HG02943 (cell line): Measurements from ENCODE around the gene ACCSL.

Experiments used
- ATAC-seq: cut with Tn5 transposase; IDR thresholded peaks from one replicate; pipeline ENCODE4 v1.9.1; 2021; ENCODE audit warnings: mild to moderate bottlenecking, low read depth, moderate library complexity; ENCODE audit not compliant: unreplicated experiment

The ACCSL gene

GRCh38 chr11:44017443-44018126 lies 30.2 kb upstream of the ACCSL start:
- no peak for ATAC-seq

DNA sequence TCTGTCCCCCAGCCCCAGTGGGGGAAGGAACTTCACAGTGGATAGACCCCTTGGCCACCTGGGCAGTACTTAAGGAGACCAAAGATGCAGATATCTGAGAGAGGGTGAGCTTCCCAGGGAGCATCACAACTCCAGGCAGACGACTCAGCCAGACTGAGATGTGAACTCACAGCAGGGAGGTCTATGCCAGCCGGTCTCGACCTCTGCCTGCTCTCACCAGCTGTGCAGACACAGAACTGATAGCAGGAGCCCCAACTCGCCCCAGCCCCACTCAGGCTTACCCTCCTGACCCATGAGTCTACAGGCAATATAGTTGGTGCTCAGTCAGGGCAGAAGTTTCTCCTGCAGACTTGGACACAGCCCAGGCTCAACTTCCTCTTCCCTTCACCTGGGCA lies 29.7 kb upstream of the ACCSL start:
- no peak for ATAC-seq

GRCh38 chr11:44018829-44019228 lies 29.0 kb upstream of the ACCSL start:
- no peak for ATAC-seq

DNA sequence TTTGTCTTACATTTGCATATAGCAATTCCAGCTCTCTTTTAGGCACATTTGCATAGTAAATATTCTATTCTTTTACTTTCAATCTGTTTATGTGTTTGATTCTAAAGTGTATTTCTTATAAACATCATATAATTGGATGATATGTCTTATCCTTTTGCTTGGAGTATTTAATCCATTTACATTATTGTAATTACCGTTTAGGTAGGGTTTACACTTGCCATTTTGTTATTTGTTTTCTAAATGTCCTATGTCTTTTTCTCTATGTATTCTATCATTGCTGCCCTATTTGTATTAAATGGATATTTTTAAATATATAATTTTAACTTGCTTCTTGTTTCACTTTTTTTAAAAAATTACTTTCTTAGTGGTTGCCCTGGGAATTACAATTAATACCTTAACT lies 22.8 kb upstream of the ACCSL start:
- ATAC-seq = no peak

- ATAC-seq = no peak
Observed at GRCh38 chr11:44025727-44026126, 22.1 kb upstream of the ACCSL start.

DNA sequence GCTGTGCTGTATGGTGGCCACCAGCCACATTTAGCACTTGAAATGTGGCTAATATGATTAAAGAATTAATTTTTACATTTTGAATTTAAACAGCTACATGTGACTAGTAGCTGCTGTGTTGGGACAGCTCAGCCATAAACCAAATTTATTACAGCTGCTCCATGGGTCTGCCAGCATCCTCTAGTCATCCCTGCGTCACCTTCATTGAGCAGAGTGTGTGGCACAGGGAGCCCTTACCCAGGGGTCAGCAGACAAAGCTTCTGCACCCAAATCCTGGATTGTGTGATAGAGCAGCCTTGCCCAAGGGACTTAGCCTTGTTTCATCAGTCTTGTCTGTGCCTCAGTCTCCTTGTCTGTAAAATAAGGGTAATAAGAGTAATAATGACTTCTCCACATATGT lies 19.4 kb upstream of the ACCSL start:
- no peak for ATAC-seq

GRCh38 chr11:44028816-44029506 lies 18.8 kb upstream of the ACCSL start:
- ATAC-seq = no peak

- ATAC-seq = no peak
Observed at GRCh38 chr11:44029507-44029845, 18.3 kb upstream of the ACCSL start.

GRCh38 chr11:44029977-44030911 lies 17.5 kb upstream of the ACCSL start:
- ATAC-seq = no peak

- no peak for ATAC-seq
Observed at GRCh38 chr11:44030996-44031395, 16.8 kb upstream of the ACCSL start.

DNA sequence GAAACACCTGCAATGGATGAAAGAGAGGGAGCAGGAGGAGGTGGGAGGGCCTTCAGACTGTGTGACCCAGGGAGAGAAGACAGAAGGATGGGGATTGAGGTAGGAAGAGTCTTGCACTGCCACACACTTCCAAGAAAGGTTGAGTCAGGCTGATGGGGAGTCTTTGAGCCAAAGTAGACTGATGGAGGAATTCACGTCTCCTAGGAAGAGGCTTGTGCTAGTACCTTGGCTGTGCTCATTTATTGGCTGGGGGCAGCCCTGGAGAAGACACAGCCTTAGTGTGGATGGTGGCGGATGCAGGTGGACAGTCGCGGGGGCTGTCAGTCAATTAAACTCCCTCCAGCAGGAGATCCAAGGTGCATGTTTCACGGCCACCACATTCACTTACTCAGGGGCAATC lies 16.2 kb upstream of the ACCSL start:
- ATAC-seq = no peak

DNA sequence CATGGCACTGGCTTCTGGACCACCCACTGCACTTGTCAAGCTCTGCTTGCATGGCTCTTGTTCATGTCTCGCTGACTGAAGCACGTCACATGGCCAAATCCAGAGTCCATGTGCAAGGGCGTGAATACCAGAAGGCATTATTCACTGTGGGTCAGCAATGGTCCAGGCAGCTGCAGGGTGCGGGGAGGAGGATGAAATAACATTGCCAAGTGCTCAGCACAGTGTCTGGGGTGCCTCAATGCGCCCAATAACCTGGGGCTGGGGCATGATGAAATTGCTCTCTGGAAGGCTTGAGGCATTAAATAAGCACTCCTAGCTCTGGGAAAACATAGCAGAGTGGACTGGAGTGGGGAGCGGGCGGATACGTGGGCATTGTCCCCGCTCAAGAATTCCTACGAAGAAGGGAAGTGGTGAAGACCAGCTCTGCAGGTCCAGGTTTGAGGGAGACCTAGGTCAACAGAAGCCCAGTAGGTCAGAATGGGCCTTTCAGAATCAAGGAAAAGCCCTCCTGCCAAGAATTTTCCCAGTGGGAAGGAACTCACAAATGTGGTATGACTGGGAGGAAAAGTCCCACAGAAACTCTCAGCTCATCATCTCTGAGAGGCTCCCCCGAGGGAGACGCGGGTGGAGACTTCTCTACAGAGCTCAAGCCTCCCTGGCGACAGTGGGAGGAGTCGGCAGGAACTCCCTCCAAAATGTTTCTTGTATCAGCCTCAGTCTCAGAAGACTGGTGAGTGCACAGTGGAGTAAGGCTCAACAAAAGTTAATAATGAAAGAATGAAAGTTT lies 15.3 kb upstream of the ACCSL start:
- no peak for ATAC-seq

DNA sequence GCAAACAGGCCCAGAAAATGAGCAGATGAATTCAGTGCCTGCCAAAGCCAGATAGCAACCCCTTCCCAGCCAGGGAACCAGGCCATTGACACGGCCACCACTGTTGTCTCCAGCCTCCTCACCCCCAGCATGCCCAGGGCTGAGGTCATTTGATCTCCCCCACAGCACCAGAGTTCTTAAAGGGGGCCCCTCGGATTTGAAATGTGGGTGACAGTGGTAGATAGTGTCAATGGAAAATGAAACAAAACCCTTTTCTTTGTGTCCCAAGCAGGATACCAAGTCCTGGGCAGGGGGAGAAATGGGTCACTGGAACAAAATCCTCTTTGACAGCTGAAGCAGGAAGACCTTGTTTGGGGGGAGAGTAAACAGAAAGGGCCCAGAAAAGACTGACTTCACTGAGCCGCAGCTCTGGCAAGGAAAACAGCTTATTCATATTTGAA lies 14.3 kb upstream of the ACCSL start:
- ATAC-seq = no peak

DNA sequence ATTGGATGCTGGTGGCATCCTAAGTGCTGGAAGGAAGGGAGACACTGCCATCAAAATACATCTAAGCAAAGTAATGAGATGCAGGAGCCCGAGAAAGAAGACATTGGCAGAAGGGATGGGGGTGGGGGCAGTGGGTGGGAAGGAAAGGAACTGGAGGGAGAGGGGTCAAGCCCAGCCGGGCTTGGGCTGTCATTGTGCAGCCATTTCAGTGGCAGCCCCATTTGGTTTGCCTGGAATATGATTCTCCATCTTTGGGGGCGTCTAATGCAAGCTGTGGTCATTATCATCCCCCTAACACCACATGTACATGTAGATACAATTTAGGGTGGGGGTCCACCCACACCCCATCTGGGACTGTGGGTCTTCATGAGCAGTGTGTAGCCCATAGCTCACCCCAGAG lies 13.9 kb upstream of the ACCSL start:
- ATAC-seq = no peak

GRCh38 chr11:44034639-44035038 lies 13.1 kb upstream of the ACCSL start:
- ATAC-seq = no peak

DNA sequence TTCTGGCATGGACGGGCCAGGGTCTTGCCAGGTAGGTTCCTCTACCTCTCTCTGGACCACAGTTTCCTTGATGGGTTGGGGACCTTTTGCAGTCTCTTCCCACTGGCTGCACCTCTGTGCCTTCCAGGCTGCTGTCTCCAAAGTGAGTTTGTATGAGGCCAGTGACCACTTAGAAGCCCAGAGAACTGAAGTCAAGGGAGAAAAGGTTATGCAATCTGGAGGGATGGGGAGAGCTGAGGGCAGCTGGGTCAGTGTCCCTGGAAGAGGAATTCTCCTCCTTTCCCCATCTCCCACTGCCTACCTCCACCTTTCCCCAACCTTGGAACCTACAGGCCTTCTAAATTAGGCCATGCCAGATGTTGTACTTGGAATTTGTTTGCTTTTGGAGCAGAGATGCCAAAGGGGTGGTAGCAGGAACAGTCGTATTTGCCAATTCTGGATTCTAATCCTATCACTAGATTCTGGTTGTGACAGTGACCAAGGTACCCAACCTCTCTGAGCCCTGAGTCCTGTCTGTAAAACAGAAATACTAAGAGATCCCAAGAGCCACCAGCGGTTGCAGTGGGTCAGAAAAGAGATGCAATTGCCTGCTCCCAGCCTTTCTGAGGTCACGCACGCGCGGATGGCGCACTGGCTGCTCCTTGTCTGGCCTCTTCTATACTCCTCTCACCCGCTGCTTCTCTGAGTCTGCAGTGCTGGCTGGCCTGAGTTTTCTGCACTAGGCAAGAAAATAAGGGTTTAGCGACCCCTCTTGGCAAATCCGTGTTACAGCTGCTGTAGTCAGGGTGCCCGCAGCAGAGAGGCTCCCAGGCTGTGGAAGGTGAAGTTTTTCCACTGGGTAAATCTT lies 10.7 kb upstream of the ACCSL start:
- no peak for ATAC-seq

DNA sequence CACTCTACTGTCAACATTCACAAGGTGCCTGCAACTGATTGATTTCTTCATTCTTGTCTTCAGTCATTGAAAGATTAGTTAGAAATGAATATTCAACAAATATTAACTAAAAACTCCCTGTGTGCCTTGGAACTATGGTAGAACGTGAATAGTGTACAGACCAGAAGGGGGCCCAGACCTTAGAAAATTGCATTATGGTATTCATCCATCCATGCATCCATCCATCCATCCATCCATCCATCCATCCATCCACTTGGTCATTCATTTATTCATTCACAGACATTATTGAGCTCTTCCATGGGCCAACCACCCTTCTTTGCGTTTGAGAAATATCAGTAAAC lies 10.2 kb upstream of the ACCSL start:
- ATAC-seq = no peak

GRCh38 chr11:44043157-44043556 lies 4.6 kb upstream of the ACCSL start:
- ATAC-seq = no peak

DNA sequence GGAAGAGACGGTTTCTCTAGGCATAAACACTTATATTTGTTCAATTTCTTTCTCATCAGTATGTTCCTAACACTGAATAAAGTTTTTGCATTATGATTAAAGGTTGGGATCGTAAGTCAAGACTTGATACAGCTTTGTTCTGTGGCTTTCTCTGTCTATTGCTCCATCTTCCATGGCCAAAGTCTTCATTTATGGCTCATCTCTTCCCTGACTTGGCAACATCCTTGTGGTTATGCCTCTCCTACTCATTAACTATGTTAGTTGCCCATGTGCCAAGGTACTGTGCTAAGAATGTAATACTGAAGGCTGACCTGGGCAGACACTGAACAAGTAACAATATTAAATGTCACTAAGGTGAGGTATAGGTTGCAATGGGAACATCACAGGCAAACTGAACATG lies 1.6 kb upstream of the ACCSL start:
- ATAC-seq = no peak

- no peak for ATAC-seq
Observed at GRCh38 chr11:44047298-44047697, 483 bp upstream of the ACCSL start.
